Muscle of leg (tissue), 11 donors: ENCODE data around the gene ACVR1B. TPM values are rescaled to one million over a fixed set of nuclear protein-coding genes. Genes with fewer than 3 reads are reported as not detected.
"Not testable (repeated sequence)": the region's sequence is repeated elsewhere in the genome, so short reads cannot be mapped to it uniquely, and the experiment has no call there.

ENCODE experiments used
- DNase-seq: peaks from one replicate; pipeline ENCODE4 v3.0.0; 2013
- H3K27ac ChIP-seq: one replicate; pipeline ENCODE4 v1.5.1; 2013; ENCODE audit warnings: mild to moderate bottlenecking, low read length, control low read depth
- H3K27me3 ChIP-seq: one replicate; pipeline ENCODE4 v1.6.1; 2013; ENCODE audit warnings: low read length; ENCODE audit not compliant: control insufficient read depth, insufficient read depth
- H3K36me3 ChIP-seq: one replicate; pipeline ENCODE4 v1.6.1; 2013; ENCODE audit warnings: low read length; ENCODE audit not compliant: control insufficient read depth, insufficient read depth
- H3K4me1 ChIP-seq: one replicate; pipeline ENCODE4 v1.6.1; 2013; ENCODE audit warnings: low read length; ENCODE audit not compliant: control insufficient read depth, insufficient read depth
- H3K4me3 ChIP-seq: one replicate; pipeline ENCODE4 v1.5.1; 2013; ENCODE audit warnings: low read length, control low read depth
- H3K9me3 ChIP-seq: replicated peaks from 2 replicates; pipeline ENCODE4 v1.6.1; 2013; ENCODE audit warnings: low read depth, low read length; ENCODE audit not compliant: control insufficient read depth
- WGBS: methylation state at CpG from one replicate; pipeline ENCODE4 v1.1.5; 2013; ENCODE audit warnings: missing lambda C conversion rate; ENCODE audit not compliant: insufficient coverage; 5-methylcytosine and 5-hydroxymethylcytosine counted together
- polyA plus RNA-seq, 8 donors: library from polyadenylated mRNA; unstranded; fragments of 120-200 nt; gene quantifications; one replicate each; pipeline versions ENCODE4 v1.2.1 to v1.2.3, GENCODE V29; 2013; ENCODE audit warnings: inconsistent platforms in 1 of 8, low replicate concordance in 1 of 8; ENCODE audit not compliant: insufficient read length in 8 of 8, insufficient read depth in 1 of 8
- total RNA-seq: library from RNA; stranded (reverse); fragments of 120-200 nt; gene quantifications from one replicate; pipeline ENCODE4 v1.2.4, GENCODE V29; 2013

Gene ACVR1B
- total and polyA plus RNA-seq, 9 donors: 7.7 to 17.2 (median 15.3) TPM

DNA sequence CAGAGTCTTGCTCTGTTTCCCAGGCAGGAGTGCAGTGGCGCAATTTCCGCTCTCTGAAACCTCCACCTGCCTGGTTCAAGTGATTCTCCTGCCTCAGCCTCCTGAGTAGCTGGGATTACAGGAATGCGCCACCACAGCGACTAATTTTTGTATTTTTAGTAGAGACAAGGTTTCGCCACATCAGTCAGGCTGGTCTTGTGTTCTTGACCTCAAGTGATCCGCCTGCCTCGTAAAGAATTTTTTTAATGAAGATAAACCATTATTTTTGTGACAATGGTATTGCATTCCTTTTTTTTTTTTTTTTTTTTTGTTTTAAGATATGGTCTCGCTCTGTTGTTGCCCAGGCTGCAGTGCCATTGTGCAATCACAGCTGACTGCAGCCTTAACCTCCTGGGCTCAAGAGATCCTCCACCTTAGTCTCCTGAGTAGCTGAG is 25.8 kb downstream of the ACVR1B start:
- Histone ChIP-seq H3K36me3 (peaks cover 43% of the 10 kb centered on the region), H3K27me3 (no peaks in the 10 kb centered on the region), H3K27ac (no peak overlapping the region), H3K4me3 (no peak overlapping the region), H3K9me3 (no peaks in the 10 kb centered on the region), H3K4me1 (peaks cover 18% of the 10 kb centered on the region)
- whole genome bisulfite sequencing: no CpG with 5 or more reads among the region's 8 CpGs
- DNase-seq: no peak

DNA sequence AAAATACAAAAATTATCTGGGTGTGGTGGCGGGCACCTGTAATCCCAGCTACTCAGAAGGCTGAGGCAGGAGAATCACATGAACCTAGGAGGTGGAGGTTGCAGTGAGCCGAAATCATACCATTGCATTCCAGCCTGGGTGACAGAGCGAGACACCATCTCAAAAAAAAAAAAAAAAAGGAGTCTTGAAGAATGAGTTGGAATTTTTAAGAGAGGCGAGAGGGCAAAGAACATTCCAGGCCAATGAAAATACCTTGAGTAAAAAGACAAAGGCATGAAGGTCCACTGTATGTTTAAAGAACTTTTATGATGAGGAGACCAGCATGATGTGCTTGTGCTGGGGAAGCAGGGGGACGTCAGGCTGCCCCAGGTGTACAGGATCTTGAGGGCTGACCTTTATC is 27.8 kb downstream of the ACVR1B start:
- not testable (repeated sequence) for H3K9me3 ChIP-seq, DNase-seq, H3K4me3 ChIP-seq, H3K27me3 ChIP-seq, H3K4me1 ChIP-seq, H3K27ac ChIP-seq
- peaks cover 63% of the 10 kb centered on the region for H3K36me3 ChIP-seq
- WGBS: 63% methylated on average over 2 of the region's 5 CpGs

DNA sequence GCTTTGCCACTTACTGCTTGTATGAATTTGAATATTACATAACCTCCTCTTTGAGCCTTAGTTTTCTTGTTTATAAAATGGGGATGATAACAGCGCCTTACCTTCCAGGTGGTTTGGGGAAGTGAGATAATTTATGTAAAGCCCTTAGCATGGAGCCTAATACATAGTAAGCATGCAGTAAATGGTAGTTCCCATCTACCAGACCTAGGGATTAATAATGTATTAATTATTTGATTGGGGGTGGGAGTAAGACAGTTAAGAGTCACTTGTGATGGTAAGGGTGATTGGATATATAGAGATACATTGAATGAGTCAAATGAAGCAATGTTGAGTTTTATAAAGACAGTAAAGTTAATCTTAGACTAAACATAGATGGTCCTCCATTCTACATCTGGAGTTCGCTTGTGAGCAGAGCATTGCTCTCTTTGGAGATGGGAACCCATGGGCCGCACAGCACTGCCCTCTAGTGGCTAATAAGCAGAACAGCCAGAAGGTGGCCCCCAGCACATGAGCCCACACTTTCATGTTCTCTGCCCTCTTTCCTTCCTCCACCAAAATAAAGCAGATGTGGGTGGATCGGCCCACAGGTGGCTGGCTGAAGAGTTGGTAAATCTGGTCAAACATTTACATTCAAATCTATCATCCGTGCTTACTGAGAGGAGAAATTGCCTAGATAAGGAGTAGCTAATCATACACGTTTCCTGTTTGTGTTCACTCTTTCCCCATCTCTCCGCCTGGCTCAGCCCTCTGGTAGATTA is 28.7 kb downstream of the ACVR1B start:
- H3K27me3 ChIP-seq: no peaks in the 10 kb centered on the region
- H3K36me3 ChIP-seq: peaks cover 72% of the 10 kb centered on the region
- no peaks in the 10 kb centered on the region for H3K4me1 ChIP-seq
- H3K9me3 ChIP-seq: no peaks in the 10 kb centered on the region
- DNase-seq: peak; percentile 85
- H3K4me3 ChIP-seq: no peak overlapping the region
- H3K27ac ChIP-seq: no peak overlapping the region
- 46% methylated on average over 4 of the region's 7 CpGs for WGBS

DNA sequence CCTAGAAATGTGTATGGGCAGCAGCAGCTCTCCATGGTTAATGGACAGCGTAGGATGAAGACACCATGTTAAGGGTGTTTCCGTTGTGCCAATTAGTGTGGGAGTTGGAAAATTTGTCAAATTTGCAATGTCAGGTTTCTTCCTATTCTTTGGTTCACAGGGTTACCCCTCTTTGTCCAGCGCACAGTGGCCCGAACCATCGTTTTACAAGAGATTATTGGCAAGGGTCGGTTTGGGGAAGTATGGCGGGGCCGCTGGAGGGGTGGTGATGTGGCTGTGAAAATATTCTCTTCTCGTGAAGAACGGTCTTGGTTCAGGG is 29.3 kb downstream of the ACVR1B start:
- Histone ChIP-seq H3K4me1 (no peaks in the 10 kb centered on the region), H3K36me3 (peaks cover 72% of the 10 kb centered on the region)
- 90% methylated on average over 10 of the region's 10 CpGs for WGBS

DNA sequence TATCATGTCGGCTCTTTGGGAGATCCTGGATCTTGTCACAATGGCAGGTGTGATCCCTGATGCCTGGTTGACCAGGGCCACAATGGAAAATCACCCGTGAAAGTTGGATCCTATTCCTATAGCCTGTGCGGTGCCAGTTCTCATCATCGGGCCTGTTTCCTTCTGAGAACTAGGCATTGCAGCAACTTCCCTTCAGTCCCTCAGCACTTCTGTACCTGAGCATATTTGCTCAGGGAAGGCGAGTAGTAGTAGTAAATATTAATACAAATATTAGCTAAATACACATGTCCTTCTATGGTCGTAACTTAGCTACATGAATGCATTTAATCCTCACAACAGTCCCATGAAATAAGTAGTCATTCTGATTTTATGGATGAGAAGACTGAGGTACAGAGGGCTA is 33.2 kb downstream of the ACVR1B start:
- Histone ChIP-seq H3K4me1 (no peaks in the 10 kb centered on the region), H3K4me3 (no peak overlapping the region), H3K27ac (no peak overlapping the region), H3K36me3 (peaks cover 64% of the 10 kb centered on the region), H3K27me3 (no peaks in the 10 kb centered on the region), H3K9me3 (no peaks in the 10 kb centered on the region)
- no peak for DNase-seq
- WGBS: 71% methylated on average over 4 of the region's 6 CpGs

More for the DNA sequence above, 29.3 kb downstream of the ACVR1B start:
- Histone ChIP-seq H3K27me3 (no peaks in the 10 kb centered on the region), H3K27ac (no peak overlapping the region), H3K9me3 (no peaks in the 10 kb centered on the region), H3K4me3 (no peak overlapping the region)
- DNase-seq: no peak

DNA sequence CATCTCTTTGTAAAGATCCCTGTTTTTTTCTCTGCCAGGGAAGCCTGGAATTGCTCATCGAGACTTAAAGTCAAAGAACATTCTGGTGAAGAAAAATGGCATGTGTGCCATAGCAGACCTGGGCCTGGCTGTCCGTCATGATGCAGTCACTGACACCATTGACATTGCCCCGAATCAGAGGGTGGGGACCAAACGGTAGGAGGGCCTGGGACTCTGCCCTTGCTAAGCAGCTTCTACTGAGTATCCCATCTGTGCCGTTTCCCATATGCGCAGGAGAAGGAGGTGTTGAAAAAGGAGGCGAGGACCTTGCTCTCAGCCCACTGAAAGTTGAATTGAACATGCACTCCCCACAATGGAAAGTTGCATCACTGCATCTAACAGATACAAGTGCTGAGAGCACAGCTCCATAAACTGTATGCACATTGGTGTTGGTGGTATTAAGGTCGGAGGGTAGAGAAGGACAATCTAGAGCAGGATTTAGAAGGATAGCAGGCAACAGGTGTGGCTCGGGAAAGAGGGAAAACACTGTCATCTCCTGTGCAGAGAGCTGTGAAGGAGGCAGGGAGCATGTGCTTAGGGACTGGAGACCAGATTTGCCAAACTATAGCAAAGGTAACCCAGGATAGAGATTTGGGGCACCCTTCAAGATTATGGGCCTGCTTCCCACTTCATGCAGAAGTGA is 33.8 kb downstream of the ACVR1B start:
- Histone ChIP-seq H3K9me3 (no peaks in the 10 kb centered on the region), H3K4me1 (no peaks in the 10 kb centered on the region), H3K27ac (no peak overlapping the region), H3K27me3 (no peaks in the 10 kb centered on the region), H3K4me3 (no peak overlapping the region), H3K36me3 (peaks cover 65% of the 10 kb centered on the region)
- WGBS: 83% methylated on average over 7 of the region's 9 CpGs
- no peak for DNase-seq

DNA sequence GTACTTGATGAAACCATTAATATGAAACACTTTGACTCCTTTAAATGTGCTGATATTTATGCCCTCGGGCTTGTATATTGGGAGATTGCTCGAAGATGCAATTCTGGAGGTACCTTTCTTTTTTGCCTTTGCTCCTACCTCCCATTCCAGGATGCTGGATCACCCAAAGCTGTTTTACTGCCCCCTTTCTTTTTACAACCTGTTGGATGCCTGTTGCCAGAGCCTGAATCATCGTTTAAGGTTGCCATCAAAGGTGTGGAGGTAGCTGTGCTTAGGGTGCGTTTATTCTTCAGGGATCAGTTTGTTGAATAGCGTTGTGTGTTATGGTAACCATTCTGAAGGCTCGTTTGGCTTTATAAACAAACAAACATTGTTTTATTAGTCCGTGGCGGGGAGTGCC is 35.3 kb downstream of the ACVR1B start:
- no peaks in the 10 kb centered on the region for H3K4me1 ChIP-seq
- no peaks in the 10 kb centered on the region for H3K27me3 ChIP-seq
- no CpG with 5 or more reads among the region's 8 CpGs for WGBS
- no peak overlapping the region for H3K27ac ChIP-seq
- H3K9me3 ChIP-seq: no peaks in the 10 kb centered on the region
- peaks cover 56% of the 10 kb centered on the region for H3K36me3 ChIP-seq
- DNase-seq: no peak
- H3K4me3 ChIP-seq: no peak overlapping the region

DNA sequence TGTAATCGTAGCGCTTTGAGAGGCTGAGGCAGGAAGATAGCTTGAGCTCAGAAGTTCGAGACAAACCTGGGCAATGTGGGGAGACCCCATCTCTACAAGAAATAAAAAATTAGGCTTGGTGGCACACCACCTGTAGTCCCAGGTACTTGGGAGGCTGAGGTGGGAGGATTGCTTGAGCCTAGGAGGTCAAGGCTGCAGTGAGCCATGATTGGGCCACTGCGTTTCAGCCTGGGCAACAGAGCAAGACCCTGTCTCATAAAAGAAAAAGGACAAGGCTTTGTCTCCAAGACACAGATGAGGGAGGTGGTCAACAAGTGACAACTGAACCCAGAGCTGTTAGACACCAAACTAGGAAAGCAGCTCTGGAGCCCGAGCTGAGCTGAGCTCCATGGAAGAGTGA is 40.7 kb downstream of the ACVR1B start:
- 72% methylated on average over 2 of the region's 5 CpGs for WGBS

DNA sequence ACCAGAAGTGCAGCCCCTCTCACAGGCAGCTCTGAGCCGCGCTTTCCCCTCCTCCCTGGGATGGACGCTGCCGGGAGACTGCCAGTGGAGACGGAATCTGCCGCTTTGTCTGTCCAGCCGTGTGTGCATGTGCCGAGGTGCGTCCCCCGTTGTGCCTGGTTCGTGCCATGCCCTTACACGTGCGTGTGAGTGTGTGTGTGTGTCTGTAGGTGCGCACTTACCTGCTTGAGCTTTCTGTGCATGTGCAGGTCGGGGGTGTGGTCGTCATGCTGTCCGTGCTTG is 43.0 kb downstream of the ACVR1B start:
- no peaks in the 10 kb centered on the region for H3K27me3 ChIP-seq
- H3K4me3 ChIP-seq: no peak overlapping the region
- no peaks in the 10 kb centered on the region for H3K4me1 ChIP-seq
- H3K36me3 ChIP-seq: peaks cover 46% of the 10 kb centered on the region
- no peak for DNase-seq
- 92% methylated on average over 11 of the region's 17 CpGs for WGBS
- H3K27ac ChIP-seq: no peak overlapping the region
- H3K9me3 ChIP-seq: no peaks in the 10 kb centered on the region

More for the DNA sequence above, 40.7 kb downstream of the ACVR1B start:
- Histone ChIP-seq H3K27ac (no peak overlapping the region), H3K27me3 (no peaks in the 10 kb centered on the region), H3K9me3 (no peaks in the 10 kb centered on the region), H3K36me3 (peaks cover 46% of the 10 kb centered on the region), H3K4me1 (no peaks in the 10 kb centered on the region), H3K4me3 (no peak overlapping the region)
- no peak for DNase-seq

DNA sequence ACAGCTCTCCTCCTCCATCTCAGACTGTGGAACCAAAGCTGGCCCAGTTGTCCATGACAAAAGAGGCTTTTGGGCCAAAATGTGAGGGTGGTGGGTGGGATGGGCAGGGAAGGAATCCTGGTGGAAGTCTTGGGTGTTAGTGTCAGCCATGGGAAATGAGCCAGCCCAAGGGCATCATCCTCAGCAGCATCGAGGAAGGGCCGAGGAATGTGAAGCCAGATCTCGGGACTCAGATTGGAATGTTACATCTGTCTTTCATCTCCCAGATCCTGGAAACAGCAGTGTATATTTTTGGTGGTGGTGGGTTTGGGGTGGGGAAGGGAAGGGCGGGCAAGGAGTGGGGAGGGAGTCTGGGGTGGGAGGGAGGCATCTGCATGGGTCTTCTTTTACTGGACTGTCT is 43.5 kb downstream of the ACVR1B start:
- WGBS: 83% methylated on average over 1 of the region's 4 CpGs
- DNase-seq: no peak
- H3K4me3 ChIP-seq: no peak overlapping the region
- no peaks in the 10 kb centered on the region for H3K9me3 ChIP-seq
- no peaks in the 10 kb centered on the region for H3K4me1 ChIP-seq
- H3K36me3 ChIP-seq: peaks cover 43% of the 10 kb centered on the region
- no peak overlapping the region for H3K27ac ChIP-seq
- H3K27me3 ChIP-seq: no peaks in the 10 kb centered on the region
